HCT116 (cell line): Measurements from ENCODE around the gene IMMT. TPM values are rescaled to one million over a fixed set of nuclear protein-coding genes. Genes with fewer than 3 reads are reported as not detected.
"Not testable (repeated sequence)": the region's sequence is repeated elsewhere in the genome, so short reads cannot be mapped to it uniquely, and the experiment has no call there.

Experiments
- ATAC-seq: fragments of 200-7000 bp; cut with Tn5 transposase; 2 replicates; pipeline ENCODE4 v1.9.1; 2020; ENCODE audit warnings: mild to moderate bottlenecking, moderate library complexity
- BruUV-seq: library from RNA; stranded (reverse); fragments of 400-500 nt; replicated peaks from 2 replicates; lab custom pipeline; 2021; lab: Mats Ljungman, UMichigan
- CTCF ChIA-PET: fragments of 300-600 bp; sonication (Branson Sonifier 250); formaldehyde crosslinking; loops from one replicate; lab custom pipeline; 2021; ENCODE audit warnings: antibody characterized with exemption; lab: Charles Lee
- POLR2A ChIA-PET: fragments of 300-600, 350-600 bp; sonication (Branson Sonifier 250); formaldehyde crosslinking; loops from one replicate; lab custom pipeline; 2021; ENCODE audit warnings: antibody characterized with exemption; lab: Charles Lee
- RAD21 ChIA-PET, 2 experiments: fragments of 300-600 bp; sonication (Branson Sonifier 250); formaldehyde crosslinking; loops; one replicate each; lab custom pipeline; 2023; ENCODE audit warnings: low total read pairs in 2 of 2; ENCODE audit not compliant: uncharacterized antibody in 2 of 2, unreplicated experiment in 2 of 2, low non-redundant PET in 1 of 2; lab: Charles Lee
- DNase-seq: peaks from one replicate; pipeline ENCODE4 v3.0.0-alpha.2; 2010; ENCODE audit warnings: low read depth, low spot score
- H2AFZ ChIP-seq: fragments of 200-600 bp; shearing (Covaris generic), sonication (generic); 2 replicates; pipeline ENCODE4 v1.6.1; 2017; ENCODE audit warnings: low read depth, mixed run types, mixed read lengths, antibody characterized with exemption, low read length; ENCODE audit not compliant: poor library complexity, severe bottlenecking
- H3K27ac ChIP-seq: 2 replicates; pipeline ENCODE4 v1.5.1; 2012; ENCODE audit warnings: low read depth, low read length
- H3K27me3 ChIP-seq: fragments of 200-600 bp; sonication (generic); 2 replicates; pipeline ENCODE4 v1.6.1; 2016; ENCODE audit warnings: mixed run types, low read length, mixed read lengths; ENCODE audit not compliant: insufficient read depth
- H3K36me3 ChIP-seq, 2 experiments: fragments of 200-500 bp in 1 of 2; fragments of 200-600 bp in 1 of 2; sonication (Bioruptor generic) in 1 of 2; sonication (generic) in 1 of 2; 2 replicates each; pipeline versions ENCODE4 v1.5.1 to v1.6.1; 2014 to 2016; ENCODE audit warnings: low read length in 2 of 2, inconsistent platforms in 1 of 2, mixed read lengths in 1 of 2, mixed run types in 1 of 2; ENCODE audit not compliant: insufficient read depth in 2 of 2, control insufficient read depth in 1 of 2
- H3K4me1 ChIP-seq, 2 experiments: fragments of 200-600 bp in 1 of 2; sonication (generic) in 1 of 2; 2 replicates each; pipeline versions ENCODE4 v1.5.1 to v1.6.1; 2012 to 2017; ENCODE audit warnings: low read length in 2 of 2, inconsistent platforms in 1 of 2, mild to moderate bottlenecking in 1 of 2, mixed read lengths in 1 of 2, mixed run types in 1 of 2, moderate library complexity in 1 of 2; ENCODE audit not compliant: insufficient read depth in 2 of 2, control insufficient read depth in 1 of 2
- H3K4me2 ChIP-seq: fragments of 200-600 bp; sonication (generic); 2 replicates; pipeline ENCODE4 v1.6.1; 2017; ENCODE audit warnings: mixed run types, low read length, mixed read lengths
- H3K4me3 ChIP-seq, 2 experiments: fragments of 200-600 bp in 1 of 2; sonication (generic) in 1 of 2; replicated peaks in 1 of 2; 2 replicates each; pipeline ENCODE4 v1.5.1; 2011 to 2016; ENCODE audit warnings: low read length in 2 of 2, control low read depth in 1 of 2, low read depth in 1 of 2, mild to moderate bottlenecking in 1 of 2, mixed read lengths in 1 of 2, mixed run types in 1 of 2
- H3K79me2 ChIP-seq: fragments of 200-600 bp; sonication (generic); 2 replicates; pipeline ENCODE4 v1.6.1; 2017; ENCODE audit warnings: mild to moderate bottlenecking, mixed run types, low read length, moderate library complexity, mixed read lengths; ENCODE audit not compliant: insufficient read depth
- H3K9ac ChIP-seq: fragments of 200-600 bp; sonication (generic); 2 replicates; pipeline ENCODE4 v1.6.1; 2016; ENCODE audit warnings: low read length, mixed read lengths
- H3K9me2 ChIP-seq: fragments of 200-600 bp; sonication (generic), shearing (Covaris generic); 2 replicates; pipeline ENCODE4 v1.6.1; 2017; ENCODE audit warnings: mixed run types, mild to moderate bottlenecking, moderate library complexity; ENCODE audit not compliant: insufficient read depth
- H3K9me3 ChIP-seq, 2 experiments: fragments of 200-500 bp in 1 of 2; fragments of 200-600 bp in 1 of 2; sonication (Bioruptor generic) in 1 of 2; sonication (generic) in 1 of 2; 2 replicates each; pipeline ENCODE4 v1.6.1; 2014 to 2017; ENCODE audit warnings: low read length in 2 of 2, mixed read lengths in 2 of 2, inconsistent platforms in 1 of 2, low read depth in 1 of 2, mild to moderate bottlenecking in 1 of 2, mixed run types in 1 of 2, moderate library complexity in 1 of 2; ENCODE audit not compliant: control insufficient read depth in 1 of 2, insufficient read depth in 1 of 2
- H4K20me1 ChIP-seq: fragments of 200-600 bp; sonication (generic), shearing (Covaris generic); 2 replicates; pipeline ENCODE4 v1.6.1; 2017; ENCODE audit warnings: mixed run types, mild to moderate bottlenecking, moderate library complexity; ENCODE audit not compliant: insufficient read depth
- EZH2phosphoT487 ChIP-seq: fragments of 200-600 bp; IDR thresholded peaks from 2 replicates; pipeline ENCODE4 v1.6.1; 2018; ENCODE audit warnings: antibody characterized with exemption, borderline replicate concordance
- FOSL1 ChIP-seq: IDR thresholded peaks from 2 replicates; pipeline ENCODE4 v1.6.1; 2012; ENCODE audit warnings: low read depth
- JUND ChIP-seq: IDR thresholded peaks from 2 replicates; pipeline ENCODE4 v1.6.1; 2012
- POLR2A ChIP-seq: IDR thresholded peaks from 2 replicates; pipeline ENCODE4 v1.7.0; 2011; ENCODE audit warnings: borderline replicate concordance; ENCODE audit not compliant: insufficient read depth, insufficient read length; ENCODE audit errors: extremely low read depth
- SIN3A ChIP-seq: IDR thresholded peaks from 2 replicates; pipeline ENCODE4 v1.6.1; 2012; ENCODE audit warnings: low read depth
- intact Hi-C: fragments of 100-400 bp; cut with micrococcal nuclease; formaldehyde crosslinking; loops from 2 replicates; pipeline ENCODE4 v1.10.0; 2022
- total RNA-seq: library from RNA; stranded (reverse); gene quantifications from one replicate; pipeline ENCODE4 v1.2.1, GENCODE V29; 2021; ENCODE audit not compliant: unreplicated experiment

The IMMT gene
- total RNA-seq, 1 experiment from 2014 or later = 125 TPM

DNA sequence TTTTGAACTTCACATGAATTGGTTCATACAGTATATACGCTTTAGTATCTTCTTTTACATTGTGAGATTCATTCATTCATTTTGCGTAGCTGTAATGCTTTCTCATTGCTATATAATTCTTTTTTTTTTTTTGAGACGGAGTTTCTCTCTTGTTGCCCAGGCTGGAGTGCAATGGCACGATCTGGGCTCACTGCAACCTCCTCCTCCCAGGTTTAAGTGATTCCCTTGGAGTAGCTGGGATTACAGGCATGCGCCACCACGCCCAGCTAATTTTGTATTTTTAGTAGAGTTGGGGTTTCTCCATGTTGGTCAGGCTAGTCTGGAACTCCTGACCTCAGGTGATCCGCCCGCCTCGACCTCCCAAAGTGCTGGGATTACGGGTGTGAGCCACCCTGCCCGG is 5.3 kb upstream of the IMMT start:
- H3K36me3 ChIP-seq, H2AFZ ChIP-seq, POLR2A ChIA-PET, H3K27me3 ChIP-seq, ATAC-seq, DNase-seq, CTCF ChIA-PET, BruUV-seq, RAD21 ChIA-PET, H4K20me1 ChIP-seq, H3K9me2 ChIP-seq, H3K9me3 ChIP-seq, intact Hi-C loops, H3K27ac ChIP-seq: not testable (repeated sequence)
- H3K9ac ChIP-seq = peak overlapping the region; percentile 89
- peaks cover 12 to 28% of the 10 kb centered on the region in 2 experiments for H3K4me1 ChIP-seq
- peaks cover 66% of the 10 kb centered on the region for H3K79me2 ChIP-seq
- H3K4me2 ChIP-seq = peak overlapping the region; percentile 85
- H3K4me3 ChIP-seq = peak overlapping the region; percentile 55 to 77

DNA sequence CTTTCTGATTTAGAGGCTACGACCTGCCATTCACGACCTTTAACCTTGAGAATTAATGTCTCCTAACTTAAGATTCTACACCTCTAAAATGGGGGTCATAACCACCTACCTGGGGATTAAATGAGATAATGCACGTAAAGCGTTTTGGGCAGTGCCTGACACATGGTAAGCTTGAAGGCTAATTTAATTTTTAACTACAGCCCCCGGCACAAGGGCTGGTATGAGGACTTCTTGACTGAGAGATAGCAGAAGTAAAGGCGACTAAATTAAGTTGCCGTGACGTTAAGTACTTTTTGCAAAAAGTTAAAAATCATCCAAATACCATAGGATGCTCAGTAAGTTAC is 4.5 kb upstream of the IMMT start:
- H3K36me3 ChIP-seq = no peaks in the 10 kb centered on the region; a peak in 1 of 4 replicates
- intact Hi-C loops = loop anchor here (5.0 kb wide), 1 partner anchor 242 kb away; the partner anchor contains the start of gene KDM3A
- H2AFZ ChIP-seq = peak overlapping the region; percentile 63
- DNase-seq (no peak), ATAC-seq (no peak)
- H3K4me3 ChIP-seq = peak overlapping the region; percentile 55 to 77
- POLR2A ChIA-PET = no interaction called here
- H3K9me2 ChIP-seq = no peaks in the 10 kb centered on the region
- peaks cover 12 to 28% of the 10 kb centered on the region in 2 experiments for H3K4me1 ChIP-seq
- no peaks in the 10 kb centered on the region for H3K9me3 ChIP-seq
- H3K27me3 ChIP-seq = no peaks in the 10 kb centered on the region
- H3K27ac ChIP-seq = peak overlapping the region; percentile 56
- peak overlapping the region; percentile 89 for H3K9ac ChIP-seq
- peaks cover 58% of the 10 kb centered on the region for H3K79me2 ChIP-seq
- RAD21 ChIA-PET = no interaction called here
- H4K20me1 ChIP-seq = no peaks in the 10 kb centered on the region
- CTCF ChIA-PET = no interaction called here
- TSS peak; percentile 66 for BruUV-seq
- H3K4me2 ChIP-seq = peak overlapping the region; percentile 85
- TF ChIP-seq EZH2phosphoT487 (no peak), JUND (no peak), POLR2A (no peak), FOSL1 (no peak), SIN3A (no peak)
